ENCODE measurements around the gene MMP28. TPM values are rescaled to one million over a fixed set of nuclear protein-coding genes. Genes with fewer than 3 reads are reported as not detected.

MMP28 gene
- total and polyA plus RNA-seq, 2 donors from 2014 or later: 4.5 to 10.3 TPM

Other genes starting within 250 kb of the MMP28 start
- 0.09 TPM for gene SLFN14, start 234.8 kb downstream of the MMP28 start, total RNA-seq
- gene SLFN14, start 234.8 kb downstream of the MMP28 start, polyA plus RNA-seq (ENCODE audit: insufficient read depth, low read depth, low replicate concordance): not detected
- gene PEX12, start 217.1 kb downstream of the MMP28 start, total RNA-seq: 6.5 TPM
- 6.6 TPM for gene PEX12, start 217.1 kb downstream of the MMP28 start, polyA plus RNA-seq (ENCODE audit: insufficient read depth, low read depth, low replicate concordance)
- gene AP2B1, start 208.3 kb downstream of the MMP28 start, total RNA-seq: 242 TPM
- gene AP2B1, start 208.3 kb downstream of the MMP28 start, polyA plus RNA-seq (ENCODE audit: insufficient read depth, low read depth, low replicate concordance): 74.0 TPM
- gene RASL10B, start 64.0 kb downstream of the MMP28 start, total RNA-seq: 2.4 TPM
- gene RASL10B, start 64.0 kb downstream of the MMP28 start, polyA plus RNA-seq (ENCODE audit: insufficient read depth, low read depth, low replicate concordance): 1.5 TPM
- not detected for gene GAS2L2, start 42.4 kb downstream of the MMP28 start, total RNA-seq
- not detected for gene GAS2L2, start 42.4 kb downstream of the MMP28 start, polyA plus RNA-seq (ENCODE audit: insufficient read depth, low read depth, low replicate concordance)
- not detected for gene C17orf50, start 34.8 kb downstream of the MMP28 start, total RNA-seq
- gene C17orf50, start 34.8 kb downstream of the MMP28 start, polyA plus RNA-seq (ENCODE audit: insufficient read depth, low read depth, low replicate concordance): 0.41 TPM
- gene TAF15, start 13.8 kb upstream of the MMP28 start, total RNA-seq: 149 TPM
- gene TAF15, start 13.8 kb upstream of the MMP28 start, polyA plus RNA-seq (ENCODE audit: insufficient read depth, low read depth, low replicate concordance): 66.3 TPM
- 0.16 TPM for gene HEATR9, start 73.2 kb upstream of the MMP28 start, total RNA-seq
- gene HEATR9, start 73.2 kb upstream of the MMP28 start, polyA plus RNA-seq (ENCODE audit: insufficient read depth, low read depth, low replicate concordance): not detected
- 10.3 TPM for gene CCL5, start 84.7 kb upstream of the MMP28 start, total RNA-seq
- gene CCL5, start 84.7 kb upstream of the MMP28 start, polyA plus RNA-seq (ENCODE audit: insufficient read depth, low read depth, low replicate concordance): 4.2 TPM
- not detected for gene RDM1, start 135.1 kb upstream of the MMP28 start, total RNA-seq
- 0.56 TPM for gene RDM1, start 135.1 kb upstream of the MMP28 start, polyA plus RNA-seq (ENCODE audit: insufficient read depth, low read depth, low replicate concordance)
- not detected for gene LYZL6, start 148.1 kb upstream of the MMP28 start, total RNA-seq
- not detected for gene LYZL6, start 148.1 kb upstream of the MMP28 start, polyA plus RNA-seq (ENCODE audit: insufficient read depth, low read depth, low replicate concordance)
- gene CCL16, start 185.9 kb upstream of the MMP28 start, total RNA-seq: 0.79 TPM
- gene CCL16, start 185.9 kb upstream of the MMP28 start, polyA plus RNA-seq (ENCODE audit: insufficient read depth, low read depth, low replicate concordance): not detected
- gene CCL14, start 191.1 kb upstream of the MMP28 start, total RNA-seq: 134 TPM
- gene CCL14, start 191.1 kb upstream of the MMP28 start, polyA plus RNA-seq (ENCODE audit: insufficient read depth, low read depth, low replicate concordance): 14.2 TPM
- 0.82 TPM for gene CCL15, start 205.9 kb upstream of the MMP28 start, total RNA-seq
- 22.2 TPM for gene CCL15, start 205.9 kb upstream of the MMP28 start, polyA plus RNA-seq (ENCODE audit: insufficient read depth, low read depth, low replicate concordance)
- gene CCL23, start 222.3 kb upstream of the MMP28 start, total RNA-seq: 18.1 TPM
- 4.8 TPM for gene CCL23, start 222.3 kb upstream of the MMP28 start, polyA plus RNA-seq (ENCODE audit: insufficient read depth, low read depth, low replicate concordance)

All from kidney (tissue), 2 donors.